NK-92 treated with Interleukin-12 subunit alpha and Interleukin-12 subunit beta, amount 100 ng/mL, for 24 hours (cell line): ENCODE measurements around the gene IMPA2.

Experiments used
- DNase-seq: peaks from one replicate; lab custom pipeline; 2025; lab: John Stamatoyannopoulos, UW

IMPA2 gene

DNA sequence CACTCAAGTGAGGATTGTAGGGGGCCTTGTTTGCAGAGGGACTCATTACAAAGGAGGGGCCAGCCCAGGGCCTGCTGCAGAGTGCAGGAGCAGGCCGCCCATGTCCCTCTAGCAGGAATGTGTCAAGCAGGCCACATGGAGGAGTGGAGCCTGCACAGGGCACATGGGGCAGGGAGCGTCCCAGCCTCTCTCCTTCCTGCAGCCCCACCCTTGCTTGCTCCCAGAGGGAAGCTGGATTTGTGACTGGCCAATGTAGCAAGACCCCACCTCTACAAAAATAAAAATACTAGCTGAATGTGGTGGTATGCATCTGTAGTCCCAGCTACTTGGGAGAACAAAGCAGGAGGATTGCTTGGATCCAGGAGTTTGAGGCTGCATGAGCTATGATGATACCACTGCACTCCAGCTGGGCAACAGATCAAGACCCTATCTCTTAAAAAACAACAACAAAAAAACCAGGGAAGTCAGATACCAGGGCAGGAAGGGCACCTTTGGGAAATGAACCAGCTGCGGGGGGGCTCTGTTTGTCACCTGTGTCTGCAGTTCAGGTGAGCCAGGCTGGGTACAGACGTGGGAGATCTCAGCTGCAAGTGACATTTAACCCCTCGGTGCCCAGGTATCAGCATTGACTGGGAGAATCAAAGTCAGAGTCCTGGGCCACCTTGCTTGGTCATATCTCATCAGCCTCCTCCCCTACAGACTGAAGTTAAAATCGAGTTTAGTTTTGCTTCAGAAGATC is 27.7 kb downstream of the IMPA2 start:
- DNase-seq: no peak

DNA sequence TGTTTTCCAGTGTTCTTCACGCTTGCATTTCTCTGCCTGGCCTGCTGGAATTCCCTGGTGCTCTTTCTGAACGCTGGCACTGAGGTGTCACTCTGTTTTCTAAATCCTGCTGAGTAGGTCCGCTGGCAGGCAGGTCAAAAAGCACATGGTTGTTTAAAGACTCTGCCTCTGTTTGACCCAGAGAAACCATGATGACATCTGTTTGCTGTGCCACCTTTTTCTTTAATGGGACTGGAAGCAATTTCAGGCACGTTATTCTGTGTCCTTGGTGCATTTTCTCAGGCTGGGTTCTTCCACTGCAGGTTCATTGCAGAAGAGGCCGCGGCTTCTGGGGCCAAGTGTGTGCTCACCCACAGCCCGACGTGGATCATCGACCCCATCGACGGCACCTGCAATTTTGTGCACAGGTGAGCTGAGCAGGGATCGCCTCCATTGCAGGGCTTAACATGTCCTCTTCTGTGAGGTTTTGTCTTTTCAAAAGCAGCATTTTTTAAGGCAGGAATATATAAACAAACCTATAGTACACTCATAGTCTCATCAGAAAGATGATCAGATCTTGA is 28.4 kb downstream of the IMPA2 start:
- no peak for DNase-seq

DNA sequence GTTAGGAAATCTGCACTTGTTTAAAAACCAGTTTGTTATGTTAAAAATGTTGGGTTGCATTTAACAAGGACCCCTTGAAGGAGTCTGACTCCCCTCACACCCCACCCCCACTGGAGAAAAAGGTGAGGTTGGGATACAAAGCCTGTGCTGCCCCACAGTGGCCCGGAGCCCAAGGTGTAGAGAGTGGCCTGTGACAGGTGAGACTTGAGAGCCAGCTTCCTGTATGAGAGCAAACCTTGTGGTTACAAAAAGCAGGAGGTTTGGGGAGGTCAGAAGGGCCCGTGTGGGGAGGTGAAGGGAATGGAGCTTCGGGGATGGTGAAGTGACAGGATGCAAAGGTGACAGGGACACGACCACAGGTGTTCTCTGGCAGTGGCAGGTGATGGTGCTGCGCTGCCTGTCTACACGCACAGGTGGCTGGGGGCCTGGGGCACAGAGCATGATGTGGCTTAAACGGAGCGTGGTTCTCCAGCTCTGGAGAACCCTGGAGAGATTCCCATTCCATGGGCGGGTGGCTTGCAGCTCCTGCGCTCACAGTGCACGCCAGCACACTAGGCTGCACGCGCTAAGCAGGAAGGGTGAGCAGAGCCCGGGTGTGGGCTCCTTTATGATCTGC is 29.0 kb downstream of the IMPA2 start:
- DNase-seq: no peak

DNA sequence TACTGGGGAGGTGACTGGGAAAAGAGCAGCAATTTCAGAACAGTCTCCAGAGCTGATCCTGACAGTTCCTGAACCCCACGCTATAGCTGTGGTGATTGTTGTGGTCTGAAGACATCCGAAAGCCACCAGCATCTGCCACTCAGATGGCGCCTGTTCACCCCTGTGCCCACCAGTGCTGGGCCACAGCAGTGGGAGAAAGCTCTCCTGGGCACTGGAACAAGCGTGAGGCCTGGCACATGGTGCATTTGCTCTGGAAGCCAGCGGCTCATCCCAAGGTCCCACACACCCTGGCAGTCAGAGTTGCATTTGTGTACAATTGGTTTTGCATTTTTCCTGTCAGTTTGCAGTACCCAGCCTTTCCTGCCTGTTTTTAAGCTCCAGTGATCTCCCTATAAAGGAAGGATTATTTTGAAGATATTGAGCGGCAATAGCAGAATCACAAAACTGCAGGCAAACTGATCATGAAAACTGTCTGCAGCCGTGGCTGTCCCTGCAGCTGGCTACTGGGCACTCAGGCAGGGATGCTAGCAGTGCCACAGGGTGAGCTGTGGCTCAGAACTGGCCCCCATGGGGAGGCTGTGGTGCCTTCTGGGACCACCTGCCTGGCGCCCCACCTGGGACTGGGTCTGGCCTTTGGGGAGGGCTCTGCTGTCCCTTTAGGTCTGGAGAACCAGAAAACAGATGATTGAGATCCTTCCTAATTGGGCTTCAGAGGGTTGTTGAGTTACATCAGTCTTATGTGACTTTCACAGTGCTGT is 30.1 kb downstream of the IMPA2 start:
- no peak for DNase-seq

DNA sequence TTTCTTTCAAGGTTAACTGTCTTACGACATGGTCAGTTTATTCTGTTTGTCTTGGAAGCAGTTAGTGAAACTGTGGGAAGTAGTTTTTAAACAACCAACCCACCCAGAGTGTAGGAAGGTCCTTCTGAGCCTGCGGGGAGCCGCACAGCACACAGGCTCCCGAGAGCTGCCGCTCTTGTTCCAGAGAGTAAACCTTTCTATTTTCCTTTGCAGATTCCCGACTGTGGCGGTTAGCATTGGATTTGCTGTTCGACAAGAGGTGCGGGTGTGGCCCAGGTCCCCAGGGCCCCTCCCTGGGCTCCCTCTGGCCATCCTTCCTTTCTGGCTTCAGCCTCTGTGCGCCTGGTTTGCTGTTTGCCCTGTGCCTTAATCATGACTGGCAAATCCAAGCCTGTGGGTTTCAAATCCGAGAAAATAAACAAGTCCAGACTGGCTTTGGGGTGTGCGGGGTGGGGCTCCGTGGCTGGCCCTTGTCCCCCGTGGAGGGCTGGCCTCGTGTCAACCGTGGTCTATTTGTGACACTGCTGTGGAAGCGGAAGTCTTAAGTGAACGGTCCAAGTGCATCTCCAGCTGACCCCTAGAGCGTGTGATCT is 30.7 kb downstream of the IMPA2 start:
- no peak for DNase-seq

DNA sequence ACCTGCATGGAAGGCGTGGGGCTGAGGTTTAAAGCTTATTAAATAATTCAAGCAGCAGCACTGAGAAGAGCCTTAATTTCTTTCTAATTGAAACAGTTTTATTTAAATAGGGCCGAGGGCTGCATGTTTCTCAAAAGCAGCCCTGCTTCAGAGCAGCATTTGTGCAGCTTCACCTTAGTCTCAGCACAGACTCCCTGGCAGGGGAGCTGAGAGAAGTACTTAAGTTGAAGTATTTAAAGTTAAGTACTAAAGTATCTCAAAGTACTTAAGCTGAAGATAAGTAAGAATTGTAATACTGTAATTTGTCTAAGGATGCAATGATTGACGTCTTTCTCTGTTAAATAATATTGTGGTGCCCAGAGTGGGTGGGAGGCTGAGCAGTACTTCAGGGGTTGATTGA is 31.4 kb downstream of the IMPA2 start:
- DNase-seq: no peak

DNA sequence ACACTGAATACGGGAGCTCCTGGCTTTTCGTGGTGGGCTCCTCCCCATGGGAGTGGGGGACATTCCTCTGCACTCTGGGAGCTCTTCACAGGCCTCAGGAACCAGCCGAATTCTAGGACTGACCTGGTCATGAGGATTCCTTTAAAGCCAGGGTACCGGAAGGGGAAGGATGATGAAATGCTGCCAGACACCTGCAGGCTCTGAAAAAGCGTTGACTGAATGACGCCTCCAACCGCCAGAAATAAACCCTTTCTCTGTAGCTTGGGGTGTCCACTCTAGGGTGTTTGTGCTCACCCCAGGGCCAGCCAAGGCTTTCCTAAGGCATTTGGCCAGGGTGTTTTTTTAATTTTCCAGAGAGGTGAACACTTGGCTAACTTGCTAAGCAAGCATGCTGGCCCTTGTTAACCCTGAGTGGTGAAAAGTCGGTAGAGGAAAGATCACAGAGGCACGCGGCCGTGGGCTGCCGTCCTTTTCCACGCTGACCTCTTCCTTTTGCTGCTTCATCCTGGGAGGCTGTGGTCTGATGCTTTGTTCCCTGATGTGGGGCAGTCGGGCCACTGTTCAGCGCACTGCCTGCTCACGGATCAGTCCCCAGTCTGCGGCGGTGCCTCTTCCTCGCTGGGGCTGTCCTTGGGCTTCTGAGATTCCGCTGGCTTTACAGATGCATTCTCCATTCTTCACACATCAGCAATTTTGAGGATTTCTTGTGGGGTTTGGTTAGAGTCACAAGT is 32.0 kb downstream of the IMPA2 start:
- DNase-seq: no peak

DNA sequence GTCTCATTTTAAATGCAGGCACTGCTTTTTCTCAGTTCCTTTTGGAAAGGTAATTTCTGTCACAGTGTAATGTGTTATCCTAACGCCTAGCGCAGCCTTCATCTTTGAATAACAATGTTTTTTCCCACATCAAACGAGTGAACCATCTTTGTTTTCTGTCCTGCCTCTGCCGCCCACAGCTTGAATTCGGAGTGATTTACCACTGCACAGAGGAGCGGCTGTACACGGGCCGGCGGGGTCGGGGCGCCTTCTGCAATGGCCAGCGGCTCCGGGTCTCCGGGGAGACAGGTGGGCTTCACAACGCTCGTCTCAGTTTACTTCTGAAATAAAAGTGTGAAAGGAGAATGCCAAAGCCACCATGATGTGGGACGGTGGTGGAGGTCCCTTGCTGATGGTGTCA is 32.8 kb downstream of the IMPA2 start:
- no peak for DNase-seq

DNA sequence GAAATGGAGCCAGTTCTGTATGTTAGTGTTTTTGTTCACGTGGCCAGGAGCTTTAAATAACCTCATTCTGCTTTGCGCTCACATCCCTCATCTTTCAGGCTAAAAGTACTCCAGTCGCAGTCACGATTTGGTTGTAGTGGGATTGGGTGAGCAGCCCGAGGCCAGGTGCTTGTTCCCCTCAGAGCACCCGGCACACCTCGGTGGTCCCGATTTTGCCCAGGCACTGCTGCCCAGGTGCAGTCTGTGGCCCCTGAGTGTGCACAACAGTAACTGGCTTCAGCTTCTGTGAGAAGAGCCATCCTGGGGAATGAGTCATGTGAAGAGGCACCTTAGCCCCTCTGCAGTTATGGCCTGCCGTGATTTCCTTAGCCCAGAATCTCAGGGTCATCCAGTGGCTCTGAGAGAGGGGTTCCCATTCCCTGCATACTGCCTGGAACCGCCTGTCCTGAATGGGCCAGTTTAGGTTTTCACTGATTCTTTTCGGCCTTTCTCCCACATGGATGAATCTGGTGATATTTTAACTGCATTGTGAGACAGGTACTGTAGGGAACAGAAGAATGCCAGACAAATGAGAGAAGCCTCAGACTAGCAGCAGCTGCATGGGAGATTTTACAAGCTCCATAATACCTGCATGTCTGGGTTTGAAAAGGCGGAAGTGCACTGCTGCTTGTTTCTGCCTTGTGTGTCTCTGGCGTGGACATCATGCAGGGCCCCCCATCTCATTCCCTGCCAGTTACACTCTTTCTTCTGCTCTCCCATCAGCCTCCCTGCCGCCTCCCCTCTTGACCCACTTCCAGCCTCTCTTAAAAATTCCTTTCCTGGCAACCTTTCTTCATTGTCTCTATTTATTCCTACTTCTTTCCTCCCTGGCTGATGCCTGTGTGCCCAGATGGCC is 33.5 kb downstream of the IMPA2 start:
- DNase-seq: no peak

DNA sequence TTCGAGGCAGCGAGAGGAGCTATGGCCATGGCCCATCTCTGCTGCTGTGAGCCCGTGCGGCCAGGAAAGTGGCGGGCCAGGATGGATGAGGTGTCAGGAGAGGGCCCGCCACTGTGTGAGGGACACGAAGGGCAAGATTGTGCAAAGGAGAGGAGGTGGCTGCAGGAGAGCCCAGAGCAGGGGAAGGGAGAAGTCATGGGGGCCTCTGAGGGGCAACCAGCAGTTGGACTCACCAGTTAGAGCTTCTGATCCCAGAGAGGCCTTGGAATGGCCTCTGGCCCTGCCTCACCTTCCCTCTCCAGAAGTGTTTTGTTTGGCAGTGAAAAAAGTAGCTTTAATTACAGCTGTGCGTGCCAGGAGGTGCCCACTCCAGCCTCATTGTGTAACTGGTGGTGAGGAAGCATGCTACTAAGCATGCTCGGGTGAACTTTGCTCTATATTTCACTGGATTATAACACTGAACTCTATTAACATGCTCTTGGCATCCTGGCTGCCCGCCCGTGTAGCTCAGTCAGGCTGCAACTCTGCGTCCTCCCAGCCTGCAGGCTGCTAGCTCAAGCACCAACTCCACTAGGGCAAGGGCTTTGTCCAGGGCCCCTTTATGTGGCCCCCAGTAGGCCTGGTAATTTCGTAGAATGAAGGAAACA is 34.2 kb downstream of the IMPA2 start:
- DNase-seq: no peak

DNA sequence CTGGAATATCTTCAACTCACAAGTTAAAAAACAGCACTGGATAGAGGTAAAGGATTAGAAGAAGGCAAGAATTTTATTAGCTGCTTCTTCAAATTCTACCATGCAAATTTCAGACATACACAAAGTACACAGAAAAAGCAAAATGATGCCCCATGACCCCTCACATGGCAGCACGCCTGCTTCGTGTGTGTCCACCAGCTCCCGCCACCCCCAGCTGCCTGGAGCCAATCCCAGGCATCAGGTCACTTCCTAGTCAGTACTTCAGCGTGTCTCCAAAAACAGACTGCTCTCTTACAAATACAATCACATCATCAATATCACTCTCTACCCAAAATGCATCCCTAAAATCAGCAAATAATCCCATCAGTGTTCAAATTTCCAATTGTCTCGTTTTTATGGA is 35.8 kb downstream of the IMPA2 start:
- no peak for DNase-seq

DNA sequence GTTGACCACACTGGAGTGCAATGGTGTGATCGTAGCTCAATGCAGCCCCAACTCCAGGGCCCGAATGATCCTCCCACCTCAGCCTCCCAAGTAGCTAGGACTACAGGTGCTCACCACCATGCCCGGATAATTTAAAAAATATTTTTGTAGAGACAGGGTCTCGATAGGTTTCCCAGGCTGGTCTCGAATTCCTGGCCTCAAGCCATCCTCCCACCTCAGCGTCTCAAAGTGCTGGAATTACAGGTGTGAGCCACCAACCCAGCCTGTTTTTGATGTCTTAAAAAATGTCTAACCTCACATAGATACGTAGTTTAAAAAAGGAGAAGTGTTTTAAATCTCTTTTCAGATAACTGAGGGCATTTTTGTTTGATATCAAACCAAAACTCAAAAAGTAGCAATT is 37.6 kb downstream of the IMPA2 start:
- DNase-seq: no peak

DNA sequence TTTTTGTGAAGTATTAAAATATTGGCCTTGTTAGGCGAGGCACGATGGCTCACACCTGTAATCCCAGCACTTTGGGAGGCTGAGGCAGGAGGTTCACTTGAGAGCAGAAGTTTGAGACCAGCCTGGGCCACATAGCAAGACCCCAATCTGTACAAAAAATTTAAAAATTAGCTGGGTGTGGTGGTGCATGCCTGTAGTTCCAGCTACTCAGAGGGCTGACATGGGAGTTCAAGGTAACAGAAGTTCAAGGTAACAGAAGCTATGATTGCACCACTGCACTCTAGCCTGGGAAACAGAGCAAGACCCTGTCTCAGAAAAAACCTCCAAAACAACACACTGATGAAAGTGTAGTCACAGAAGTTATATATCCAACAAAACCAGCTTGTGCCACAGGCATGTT is 39.8 kb downstream of the IMPA2 start:
- DNase-seq: no peak

DNA sequence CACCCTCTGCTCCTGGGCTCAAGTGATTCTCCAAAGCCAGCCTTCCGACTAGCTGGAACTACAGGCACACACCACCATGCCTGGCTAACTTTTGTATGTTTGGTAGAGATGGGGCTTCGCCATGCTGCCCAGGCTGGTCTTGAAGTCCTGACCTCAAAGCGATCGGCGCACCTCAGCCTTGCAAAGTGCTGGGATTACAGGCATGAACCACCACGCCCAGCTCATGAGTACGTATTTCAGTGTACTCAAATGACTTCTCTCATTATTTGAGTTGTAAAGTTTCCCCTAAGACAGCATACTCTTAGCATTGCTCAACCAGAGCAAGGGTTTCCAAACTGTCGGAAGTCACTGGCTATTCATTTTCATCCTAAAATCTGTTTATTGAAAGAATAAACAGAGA is 40.3 kb downstream of the IMPA2 start:
- DNase-seq: no peak

DNA sequence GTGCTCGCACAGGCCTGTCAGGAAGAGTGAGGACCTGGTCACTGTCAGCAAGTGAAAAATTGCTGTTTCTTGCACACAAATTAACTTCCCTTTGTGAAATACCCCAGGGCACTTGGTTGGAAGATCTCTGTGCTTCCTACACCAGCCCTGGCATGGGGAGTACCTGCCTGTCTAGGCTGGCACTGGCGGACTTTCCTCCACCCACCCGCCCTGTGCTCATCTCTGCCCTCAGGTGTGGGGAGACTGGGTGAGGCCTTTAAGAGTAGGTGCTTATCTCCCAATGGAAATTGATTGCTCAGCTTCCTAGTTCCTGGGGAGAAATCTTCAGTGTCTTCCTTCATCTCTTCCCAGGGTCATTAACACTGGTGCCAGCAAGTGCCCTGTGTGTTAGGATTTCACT is 42.1 kb downstream of the IMPA2 start:
- no peak for DNase-seq

DNA sequence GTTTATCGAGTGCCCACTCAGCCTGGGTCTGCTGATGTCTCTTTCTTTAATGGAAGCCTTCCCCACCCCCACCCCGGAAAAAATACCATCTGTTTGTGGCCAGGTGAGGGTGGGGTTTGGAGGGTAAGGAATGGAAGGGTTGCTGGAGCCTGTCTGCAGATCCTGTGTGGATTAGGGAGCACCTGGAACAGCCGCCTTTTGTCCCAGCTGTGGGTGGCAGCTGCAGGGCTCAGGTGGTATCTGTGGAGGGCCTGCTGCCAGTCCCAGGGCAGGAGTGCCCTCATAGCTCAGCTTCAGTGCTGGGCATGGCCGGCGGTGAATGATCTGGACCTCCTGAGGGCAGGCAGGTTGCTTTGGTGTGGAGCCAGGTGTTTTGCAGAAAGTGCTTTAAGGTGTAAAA is 45.3 kb downstream of the IMPA2 start:
- no peak for DNase-seq

DNA sequence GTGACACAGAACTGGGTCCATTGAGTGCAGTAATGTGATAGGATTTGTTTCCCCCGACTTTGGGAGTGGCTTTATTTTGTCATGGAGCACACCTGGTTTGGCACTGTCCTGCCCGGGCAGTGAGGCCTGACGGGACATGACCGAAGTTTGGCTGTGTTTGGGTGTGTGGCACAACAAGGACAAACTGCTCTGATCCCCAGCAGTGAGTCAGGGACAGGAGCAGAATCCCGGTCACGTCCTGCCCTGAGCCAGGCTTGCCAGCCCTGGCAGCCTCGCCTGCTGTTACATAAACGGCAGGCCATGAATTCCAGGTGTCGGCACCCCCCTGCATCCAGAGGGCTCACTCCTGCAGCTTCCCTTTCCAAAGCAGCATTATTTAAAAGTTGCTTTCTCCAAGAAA is 45.7 kb downstream of the IMPA2 start:
- DNase-seq: no peak

DNA sequence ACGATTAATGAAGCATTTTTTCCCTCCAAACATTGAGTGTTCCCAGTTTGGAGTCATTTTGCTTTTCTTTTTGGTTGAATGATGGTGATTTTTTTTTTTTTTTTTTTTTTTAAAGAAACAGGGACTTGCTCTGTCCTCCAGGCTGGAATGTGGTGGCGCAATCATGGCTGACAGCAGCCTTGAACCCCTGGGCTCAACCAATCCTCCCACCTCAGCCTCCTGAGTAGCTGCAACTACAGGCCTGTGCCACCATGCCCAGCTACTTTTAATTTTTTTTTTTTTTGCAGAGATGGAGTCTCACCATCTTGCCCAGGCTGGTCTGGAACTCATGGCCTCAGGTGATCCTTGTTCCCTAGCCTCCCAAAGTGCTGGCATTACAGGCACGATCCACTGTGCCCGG is 46.2 kb downstream of the IMPA2 start:
- DNase-seq: no peak

DNA sequence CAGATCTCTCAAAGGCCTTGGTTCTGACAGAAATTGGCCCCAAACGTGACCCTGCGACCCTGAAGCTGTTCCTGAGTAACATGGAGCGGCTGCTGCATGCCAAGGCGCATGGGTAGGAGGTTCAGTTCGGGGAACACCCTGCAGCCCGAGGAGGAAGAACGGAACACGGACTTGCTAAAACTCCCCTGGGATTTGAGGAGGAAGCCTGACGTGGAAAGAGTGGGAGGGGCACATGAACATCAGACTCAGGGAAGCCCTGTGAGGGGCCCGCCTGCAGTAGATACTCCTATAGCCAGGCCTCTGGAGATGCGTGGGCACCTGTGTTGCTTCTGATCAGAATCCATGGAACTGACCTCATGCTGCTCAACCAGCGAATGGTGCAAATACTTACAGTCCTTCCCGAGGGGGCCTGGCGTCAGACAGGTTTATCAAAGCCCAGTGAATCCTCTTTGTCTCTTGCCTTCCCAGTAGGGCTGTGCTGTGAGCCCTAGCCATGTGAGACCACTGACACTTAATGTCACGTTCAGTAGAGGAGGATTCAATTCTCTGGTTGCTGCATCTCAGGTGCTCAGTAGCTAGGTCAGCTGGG is 46.8 kb downstream of the IMPA2 start:
- no peak for DNase-seq

DNA sequence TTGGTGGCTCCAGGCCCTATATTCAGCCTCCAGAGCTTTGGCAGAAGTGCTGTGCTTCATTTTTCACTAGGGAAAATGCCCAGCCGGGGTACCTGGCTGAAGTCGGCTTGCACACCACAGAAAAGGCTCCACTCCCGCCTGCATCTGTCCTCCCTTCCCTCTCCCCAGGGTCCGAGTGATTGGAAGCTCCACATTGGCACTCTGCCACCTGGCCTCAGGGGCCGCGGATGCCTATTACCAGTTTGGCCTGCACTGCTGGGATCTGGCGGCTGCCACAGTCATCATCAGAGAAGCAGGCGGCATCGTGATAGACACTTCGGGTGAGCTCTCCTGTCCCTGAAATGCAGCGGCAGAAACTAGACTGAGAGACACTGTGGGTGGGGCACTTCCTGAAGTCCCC is 47.4 kb downstream of the IMPA2 start:
- DNase-seq: no peak
